GM18519 (cell line): ENCODE results near the gene IGLL5.
A peak's percentile ranks its signal among the peaks of the same experiment; 100 is the strongest.

Experiments used
- ATAC-seq: cut with Tn5 transposase; IDR thresholded peaks from one replicate; pipeline ENCODE4 v1.9.1; 2021; ENCODE audit warnings: mild to moderate bottlenecking, moderate library complexity; ENCODE audit not compliant: unreplicated experiment, low FRiP score

The IGLL5 gene

DNA sequence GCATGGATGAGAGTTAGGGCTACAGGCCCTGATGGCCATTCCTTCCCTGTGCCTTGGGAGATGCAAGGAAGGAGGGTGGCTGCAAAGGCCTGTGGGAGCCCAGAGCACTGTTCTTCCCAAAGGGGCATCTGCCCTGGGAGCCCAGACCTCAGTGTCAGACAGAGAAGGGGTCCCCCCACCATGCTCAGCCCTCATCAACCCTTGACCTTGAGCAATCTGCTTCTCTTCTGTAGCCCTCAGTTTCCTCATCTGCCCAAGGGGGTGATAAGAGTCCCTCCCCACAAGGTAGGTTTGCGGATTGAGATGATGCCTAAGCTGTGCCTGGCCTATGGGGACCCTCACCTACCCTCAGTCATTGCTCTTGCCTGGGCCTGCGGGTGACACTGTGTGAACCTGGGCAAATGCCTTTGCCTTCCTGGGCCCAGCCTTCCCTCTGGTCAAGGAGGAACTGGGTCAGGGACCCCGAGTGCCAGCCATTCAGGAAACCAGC, 47.5 kb downstream of the IGLL5 start:
- no peak for ATAC-seq

DNA sequence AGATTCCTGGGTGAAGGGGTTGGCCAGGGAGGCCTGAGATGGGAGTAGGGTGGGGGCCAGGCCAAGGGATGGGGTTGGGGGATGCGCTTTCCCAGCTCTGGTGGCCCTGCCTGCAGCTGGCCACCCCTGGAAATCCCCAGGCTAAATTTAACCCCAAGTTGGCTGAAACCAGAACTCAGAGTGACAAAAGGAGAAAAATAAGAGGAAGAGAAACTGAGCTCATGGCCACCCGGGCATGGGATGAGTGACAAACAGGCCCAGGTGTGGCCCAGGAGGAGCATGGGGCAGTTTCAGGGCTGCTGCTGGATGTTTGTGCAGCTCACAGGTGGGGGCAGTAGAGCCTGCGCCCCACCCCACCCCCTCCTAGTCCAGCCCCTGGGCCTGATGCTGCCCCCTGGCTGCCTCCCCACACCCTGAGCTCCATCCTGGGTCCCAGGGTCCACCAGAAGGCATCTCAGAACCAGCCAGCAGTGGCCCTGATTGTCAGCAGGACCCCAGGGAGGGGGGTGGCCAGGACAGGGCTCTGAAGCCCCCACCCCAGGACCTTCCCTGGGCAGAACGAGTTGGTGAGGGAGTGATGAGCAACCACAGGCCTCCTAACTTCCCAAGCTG, 48.0 kb downstream of the IGLL5 start:
- ATAC-seq = peak; percentile 74

DNA sequence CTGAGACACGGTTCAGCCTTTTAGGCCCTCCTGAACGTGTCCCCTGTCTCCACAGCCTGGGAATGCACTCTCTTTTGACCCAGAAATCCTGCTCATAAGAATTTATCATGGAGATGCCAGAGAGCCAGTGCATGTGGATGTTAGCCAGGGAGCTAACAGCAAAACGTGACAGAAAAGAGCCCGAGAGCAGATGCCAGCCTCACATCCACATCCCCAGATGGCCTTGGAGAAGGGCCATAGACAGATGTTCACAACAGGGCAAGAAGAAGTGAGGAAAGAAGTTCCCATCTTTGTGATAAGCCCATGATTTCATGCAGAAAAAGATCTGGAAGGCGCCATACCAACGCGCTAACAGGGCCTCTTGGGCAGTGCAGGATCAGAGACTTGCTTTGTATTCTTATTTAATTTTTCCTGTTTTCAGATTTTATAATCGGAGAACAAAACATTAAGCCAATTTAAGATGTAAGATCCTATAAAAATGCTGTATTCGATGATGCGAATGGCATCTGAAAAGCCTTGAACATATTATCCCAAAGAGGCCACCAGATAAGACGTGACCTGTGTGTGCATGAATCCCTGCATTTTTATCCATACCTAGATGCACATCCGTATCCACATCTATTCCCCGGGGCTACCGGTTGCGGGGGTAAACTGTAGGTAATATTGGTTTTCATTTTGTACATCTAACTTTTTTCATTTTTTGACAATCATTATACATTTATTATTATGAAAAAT, 48.7 kb downstream of the IGLL5 start:
- ATAC-seq = no peak

DNA sequence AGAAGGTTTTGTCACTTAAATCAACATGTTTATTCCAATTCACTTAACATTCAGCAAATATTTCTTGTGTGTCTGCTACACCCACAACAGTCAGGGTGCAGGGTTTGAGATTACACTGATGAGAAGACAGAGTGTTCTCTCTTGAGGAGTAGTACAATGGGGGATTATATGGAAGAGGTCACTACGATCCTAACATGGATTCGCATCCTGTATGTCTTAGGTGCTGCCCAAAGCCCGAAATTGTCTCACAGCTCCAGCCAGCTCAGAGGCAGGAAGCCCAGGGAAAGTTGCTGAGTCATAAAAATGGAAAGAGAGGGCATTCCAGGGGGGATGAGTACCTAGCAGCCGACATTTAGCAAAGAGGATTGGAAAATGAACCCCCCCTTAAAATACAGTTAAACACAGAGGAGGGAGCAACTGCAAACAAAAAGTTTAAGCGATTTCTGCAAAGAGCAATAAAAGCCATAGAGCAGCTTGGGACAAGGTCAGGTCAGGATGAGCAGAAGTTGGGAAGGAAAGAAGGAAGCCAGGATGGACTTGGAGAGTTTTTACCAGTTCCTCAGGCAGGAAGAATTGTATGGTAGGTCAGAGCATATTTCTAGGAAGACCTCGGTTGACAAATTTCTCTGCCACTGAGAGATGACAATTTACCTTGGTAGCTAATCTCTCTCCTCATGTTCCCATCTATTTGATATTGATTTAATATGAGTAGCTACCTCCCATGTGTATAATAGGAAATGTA, 49.5 kb downstream of the IGLL5 start:
- ATAC-seq = no peak

DNA sequence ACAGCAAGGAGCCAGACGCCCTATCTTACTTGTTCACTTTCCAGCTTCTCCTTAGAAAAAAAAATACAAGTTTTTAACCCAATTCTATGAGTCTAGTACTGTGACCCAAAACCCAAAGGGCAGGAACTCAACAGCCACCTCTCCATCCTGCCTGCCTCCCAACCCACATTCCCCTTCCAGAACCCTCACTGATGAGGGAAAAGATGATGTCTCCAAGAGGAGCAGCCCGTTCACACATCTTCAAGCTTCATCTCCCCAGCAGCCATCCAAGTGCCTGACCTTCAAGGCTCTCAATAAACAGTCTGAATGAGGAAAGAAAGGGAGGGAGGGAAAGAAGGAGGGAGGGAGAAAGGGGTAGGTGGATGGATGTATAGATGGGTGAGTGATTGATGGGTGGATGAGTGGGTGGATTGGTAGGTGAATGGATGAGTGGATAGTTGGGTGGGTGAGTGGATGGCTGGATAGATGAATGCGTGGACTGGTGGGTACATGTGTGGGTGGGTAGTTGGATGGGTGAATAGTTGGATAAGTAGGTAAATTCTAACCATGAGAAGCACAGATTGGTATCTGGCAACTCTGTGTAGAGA, 50.4 kb downstream of the IGLL5 start:
- no peak for ATAC-seq

DNA sequence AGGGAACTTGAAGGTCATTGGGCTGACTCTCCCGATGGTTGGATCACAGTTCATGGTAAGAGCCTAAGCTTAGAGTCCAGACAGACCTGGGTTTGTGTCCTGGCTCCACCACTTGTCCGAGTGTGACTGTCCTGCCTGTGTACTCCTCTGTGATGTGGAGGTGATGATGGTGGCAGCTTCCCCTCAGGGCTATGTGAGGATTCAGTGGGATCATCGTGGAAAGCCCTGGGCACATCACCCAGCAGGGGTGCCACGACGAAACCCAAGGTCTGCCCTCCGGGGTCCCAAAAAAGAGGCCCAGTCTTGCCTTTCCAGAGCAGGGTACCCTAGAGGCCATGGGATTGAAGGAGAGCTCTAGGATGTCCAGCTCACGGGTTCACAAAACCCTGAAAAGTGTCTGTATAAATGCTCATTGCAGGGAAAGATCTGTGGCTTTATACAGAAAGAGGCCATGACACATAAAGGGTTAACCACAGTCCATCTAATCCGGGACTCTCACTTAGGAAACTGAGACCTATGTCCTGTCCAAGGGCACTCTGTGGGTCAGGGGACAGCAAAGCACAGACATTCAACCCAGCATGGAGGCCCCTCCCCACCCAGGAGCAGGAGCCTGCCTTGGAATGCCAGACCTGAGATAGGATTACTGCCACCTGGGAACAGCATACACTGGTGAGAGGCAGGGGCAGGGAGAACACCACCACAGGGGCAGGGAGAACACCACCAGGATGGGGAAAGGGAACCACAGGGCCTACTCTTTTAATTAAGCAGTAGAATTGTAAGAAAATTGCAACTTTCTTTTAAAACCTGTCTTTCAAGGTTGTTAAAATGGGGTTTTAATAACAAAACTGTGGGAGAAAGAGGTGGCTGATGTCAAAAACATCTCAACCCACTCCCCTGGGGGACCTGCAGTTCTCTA, 51.3 kb downstream of the IGLL5 start:
- ATAC-seq = no peak

DNA sequence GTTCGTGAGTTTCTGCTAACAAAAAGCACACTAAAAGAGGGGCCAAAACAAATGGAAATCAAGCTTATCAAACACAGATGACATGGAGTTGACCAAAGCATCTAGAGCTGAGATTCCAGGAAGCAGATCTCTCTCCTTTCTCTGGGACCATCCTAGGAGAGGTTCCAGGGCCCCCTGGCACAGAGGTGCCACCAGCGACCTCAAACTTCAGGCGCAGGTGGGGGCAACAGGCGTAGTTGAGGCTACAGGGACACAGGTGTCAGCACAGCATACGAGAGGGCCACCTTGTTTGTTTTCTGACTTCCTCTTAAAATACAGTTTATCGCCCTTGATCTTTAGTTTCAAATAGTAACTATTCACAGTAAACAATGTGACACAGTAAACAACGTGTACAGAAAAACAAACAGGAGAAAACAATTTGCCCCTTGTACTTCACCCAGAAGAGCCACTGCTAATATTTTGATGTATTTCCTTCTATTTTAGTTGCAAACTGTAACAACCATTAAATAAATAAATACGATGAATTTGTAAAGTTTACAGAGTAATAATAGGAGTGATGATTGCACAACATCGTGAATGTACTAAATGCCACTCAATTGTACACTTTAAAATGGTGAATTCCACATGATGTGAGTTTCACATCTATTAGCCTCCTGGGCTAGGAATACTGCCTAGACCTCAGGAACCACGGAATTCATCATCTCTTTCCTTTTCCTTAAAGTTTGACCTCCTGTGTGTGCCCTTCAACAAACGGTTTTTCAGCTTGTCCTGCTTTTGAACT, 52.2 kb downstream of the IGLL5 start:
- ATAC-seq = no peak

DNA sequence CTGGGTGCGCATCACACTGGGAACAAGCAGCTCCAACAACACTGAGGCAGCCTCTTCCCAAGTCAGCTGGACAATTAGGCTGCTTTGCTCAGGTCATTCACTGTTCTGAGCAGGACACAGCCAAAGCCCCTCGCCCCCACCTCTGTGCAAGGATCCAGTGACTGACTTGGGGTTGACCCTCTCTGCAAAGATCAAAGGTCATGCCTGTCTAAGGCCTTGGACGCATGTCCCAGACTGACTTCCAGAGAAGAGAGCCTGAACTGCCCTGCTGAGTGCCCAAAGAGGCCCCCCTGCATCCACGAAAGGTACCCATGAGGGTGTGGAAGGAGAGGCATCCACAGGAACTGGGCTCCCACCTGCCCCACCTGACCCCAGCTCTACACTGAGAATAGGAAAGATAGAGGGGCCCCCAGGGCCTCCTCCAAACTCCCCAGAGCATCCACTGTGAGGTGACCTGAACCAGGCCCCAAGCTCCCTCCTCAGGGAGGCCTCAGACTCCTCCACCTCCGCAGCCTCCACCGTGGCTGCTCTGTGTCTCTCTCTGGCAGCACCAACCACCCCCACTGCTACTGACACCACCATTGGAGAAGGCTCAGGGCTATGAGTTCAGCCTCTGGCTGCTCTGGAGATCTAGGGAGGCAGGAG, 53.5 kb downstream of the IGLL5 start:
- ATAC-seq = no peak

DNA sequence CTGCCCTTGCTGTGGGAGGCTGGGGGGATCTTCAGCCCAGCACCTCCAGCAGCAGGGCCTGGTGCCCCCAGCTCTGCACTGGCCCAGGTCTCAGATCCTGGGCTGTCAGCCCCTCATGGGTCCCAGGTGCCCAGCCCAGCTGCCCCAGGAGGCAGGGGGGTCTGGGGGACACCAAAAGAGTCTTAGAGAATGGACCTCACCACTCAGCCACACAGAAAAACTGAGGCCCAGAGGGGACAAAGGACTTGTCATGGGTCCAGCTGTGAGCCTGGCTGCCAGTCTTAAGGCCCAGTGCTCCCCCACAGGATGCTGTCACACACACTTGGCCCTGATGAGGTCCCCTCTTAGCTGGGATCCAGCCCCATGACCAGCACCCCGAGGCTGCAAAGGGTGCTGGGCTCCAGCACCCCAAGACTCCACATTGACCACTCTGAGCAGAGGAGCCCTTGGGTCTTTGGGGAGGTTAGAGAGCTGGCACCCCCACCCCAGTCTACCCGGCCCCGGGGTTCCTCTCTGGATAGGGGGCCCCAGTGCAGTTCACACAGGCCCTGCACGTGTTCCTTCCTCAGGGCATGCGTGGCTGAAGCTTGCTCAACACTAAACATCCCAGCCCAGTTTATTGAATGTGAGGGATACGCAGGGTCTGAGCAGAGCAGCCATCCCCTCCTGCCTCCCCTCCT, 54.4 kb downstream of the IGLL5 start:
- ATAC-seq = no peak

DNA sequence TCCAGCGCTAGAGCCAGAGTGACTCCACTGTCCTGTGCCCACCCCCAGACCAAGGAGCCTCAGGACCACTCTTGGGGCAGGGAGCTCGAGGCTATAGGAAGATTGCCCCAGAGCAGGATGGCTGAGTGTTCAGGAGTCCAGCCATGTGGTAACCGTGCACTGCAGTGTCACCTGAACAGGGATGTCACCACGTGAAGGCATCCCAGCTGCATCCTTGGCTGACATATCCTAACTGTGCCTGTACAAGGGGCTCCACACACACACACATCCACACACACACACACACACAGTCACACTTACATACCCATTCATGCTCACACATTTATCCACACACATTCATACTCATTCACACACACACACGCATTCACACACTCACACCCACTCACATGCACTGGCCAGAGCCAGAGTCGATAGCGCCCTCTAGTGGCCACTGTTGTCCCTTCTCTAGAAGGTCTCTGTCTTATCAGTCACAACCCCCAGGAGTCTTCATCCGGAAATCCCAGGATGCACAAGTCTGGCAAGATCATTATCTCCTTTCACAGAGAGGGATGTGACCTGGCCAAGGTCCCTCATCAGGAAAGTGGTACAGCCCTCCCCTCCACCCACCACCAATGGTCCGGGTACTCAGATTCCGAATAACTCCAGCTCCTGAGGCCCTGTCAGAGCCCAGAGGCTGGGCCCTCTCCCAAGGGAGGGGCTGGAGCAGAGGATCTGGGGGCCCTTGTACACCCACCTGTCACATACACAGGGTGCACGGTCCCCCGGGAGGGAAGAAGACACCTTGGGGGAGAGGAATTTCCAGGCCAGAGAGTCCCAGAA, 55.1 kb downstream of the IGLL5 start:
- no peak for ATAC-seq

DNA sequence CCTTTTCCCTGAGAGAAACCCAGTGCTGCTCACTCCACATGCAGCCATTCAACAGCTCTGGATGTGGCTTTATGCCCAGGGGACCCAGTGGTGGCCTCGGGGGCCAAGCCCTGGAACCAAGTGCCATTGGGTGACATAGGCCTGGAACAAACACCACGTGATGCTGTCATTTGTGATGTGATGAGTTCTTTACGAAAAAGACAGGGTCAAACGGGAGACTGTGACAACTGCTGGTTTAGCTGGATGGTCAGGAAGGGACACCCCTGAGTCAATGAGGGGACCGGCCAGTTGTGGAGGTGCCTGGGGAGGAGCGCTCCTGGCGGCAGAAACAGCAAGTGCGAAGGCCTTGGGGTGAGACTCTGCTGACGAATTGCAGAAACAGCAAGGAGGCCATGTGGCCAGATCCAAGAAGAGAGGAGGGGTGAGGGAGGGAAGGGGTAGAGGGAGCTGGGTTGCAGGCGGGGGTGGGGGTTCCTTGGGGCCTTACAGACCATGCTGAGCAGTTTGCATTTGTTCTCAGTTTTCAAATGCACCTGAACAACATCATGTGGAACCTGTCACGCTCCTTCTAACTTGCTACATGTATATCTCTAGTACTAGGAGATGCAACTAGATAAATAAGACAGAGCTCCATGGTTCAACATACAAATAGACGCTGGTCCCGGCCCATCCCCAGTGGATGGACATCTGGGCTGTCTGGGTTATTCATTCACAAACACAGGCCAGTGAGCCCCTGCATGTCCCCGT, 56.1 kb downstream of the IGLL5 start:
- no peak for ATAC-seq

DNA sequence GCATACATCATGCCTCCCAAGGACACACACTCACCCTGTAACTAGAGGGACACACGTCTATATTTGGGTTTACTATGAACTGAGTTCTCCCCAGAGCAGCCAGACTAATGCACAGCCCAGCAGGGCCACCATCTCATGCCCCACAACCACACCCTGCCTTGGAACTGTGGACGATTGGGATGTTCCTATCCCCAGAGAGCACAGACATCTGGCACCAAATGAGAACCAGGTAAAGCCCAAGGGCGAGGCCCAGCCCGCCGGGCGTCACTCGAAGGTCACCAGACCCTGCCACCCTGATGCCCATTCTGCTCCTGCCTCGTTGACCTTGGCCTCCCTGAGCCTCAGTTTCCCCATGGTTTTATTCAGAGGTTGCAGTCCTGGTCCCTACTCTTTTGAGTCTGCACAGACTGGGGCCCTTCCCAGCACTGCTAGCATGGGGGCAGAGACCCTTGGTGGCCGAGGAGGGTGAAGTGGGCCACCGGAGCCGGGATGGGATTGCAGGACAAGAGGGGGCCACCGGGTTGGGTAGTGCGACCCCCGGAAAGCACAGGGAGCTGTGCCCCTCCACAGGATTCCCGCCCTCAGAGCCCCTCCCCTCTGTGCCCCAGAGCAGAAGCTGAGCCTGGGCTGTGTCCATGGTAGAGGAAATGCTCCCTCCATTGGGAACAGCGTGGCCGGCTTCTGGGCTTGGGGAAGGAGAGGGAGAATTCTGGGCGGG, 56.8 kb downstream of the IGLL5 start:
- ATAC-seq = no peak

DNA sequence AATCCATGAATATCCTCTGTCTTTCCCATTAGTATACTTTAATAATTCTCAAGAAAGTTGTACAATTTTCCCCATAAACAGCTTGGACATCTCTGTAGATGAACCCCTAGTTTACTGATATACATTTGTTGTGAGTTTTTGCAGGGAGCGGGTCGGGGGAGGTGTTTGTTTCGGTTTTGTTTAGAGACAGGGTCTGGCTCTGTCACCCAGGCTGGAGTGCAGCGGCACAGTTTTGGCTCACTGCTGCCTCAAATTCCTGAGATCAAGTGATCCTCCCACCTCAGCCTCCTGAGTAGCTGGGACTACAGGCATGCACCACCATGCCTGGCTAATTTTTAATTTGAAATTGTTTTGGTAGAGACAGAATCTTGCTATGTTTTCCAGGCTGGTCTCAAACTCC, 57.6 kb downstream of the IGLL5 start:
- no peak for ATAC-seq
